Neutrophil (primary cell): ENCODE results near the gene CRIP1.
A peak's percentile ranks its signal among the peaks of the same experiment; 100 is the strongest.

Experiments used
- H3K27ac ChIP-seq: fragments of 200-600 bp; sonication (generic); 2 replicates; pipeline ENCODE4 v1.5.1; 2016; ENCODE audit warnings: mild to moderate bottlenecking, moderate library complexity
- H3K27me3 ChIP-seq: fragments of 200-600 bp; sonication (generic); 2 replicates; pipeline ENCODE4 v1.6.0; 2016; ENCODE audit warnings: mild to moderate bottlenecking
- H3K36me3 ChIP-seq: fragments of 200-600 bp; sonication (generic); 2 replicates; pipeline ENCODE4 v1.5.1; 2017
- H3K4me1 ChIP-seq, 2 experiments: fragments of 200-600 bp in 1 of 2; sonication (generic) in 1 of 2; 1 replicate in 1 of 2; 2 replicates in 1 of 2; pipeline versions ENCODE4 v1.5.1 to v1.6.1; 2013 to 2016; ENCODE audit warnings: low read depth in 1 of 2, low read length in 1 of 2, mild to moderate bottlenecking in 1 of 2, moderate library complexity in 1 of 2; ENCODE audit not compliant: control insufficient read depth in 1 of 2, insufficient read depth in 1 of 2
- H3K4me3 ChIP-seq, 2 experiments: fragments of 200-600 bp in 1 of 2; sonication (generic) in 1 of 2; 1 replicate in 1 of 2; 2 replicates in 1 of 2; pipeline ENCODE4 v1.5.1; 2013 to 2016; ENCODE audit warnings: low read depth in 1 of 2, low read length in 1 of 2, mild to moderate bottlenecking in 1 of 2, moderate library complexity in 1 of 2
- H3K9me3 ChIP-seq: fragments of 200-600 bp; sonication (generic); 2 replicates; pipeline ENCODE4 v1.5.1; 2016
- CTCF ChIP-seq: fragments of 200-600 bp; sonication (generic); IDR thresholded peaks from 2 replicates; pipeline ENCODE4 v1.5.1; 2016; ENCODE audit warnings: antibody characterized with exemption

CRIP1 gene

GRCh38 chr14:105533811-105534498 is 47.3 kb downstream of the CRIP1 start:
- Histone ChIP-seq H3K4me3 (no peak overlapping the region), H3K4me1 (peaks cover 0 to 3% of the 10 kb centered on the region in 2 experiments), H3K27me3 (peaks cover 55% of the 10 kb centered on the region), H3K36me3 (no peaks in the 10 kb centered on the region), H3K9me3 (no peaks in the 10 kb centered on the region), H3K27ac (no peak overlapping the region)
- no peak for TF ChIP-seq CTCF

- Histone ChIP-seq H3K4me3 (no peak overlapping the region), H3K9me3 (no peaks in the 10 kb centered on the region), H3K27ac (no peak overlapping the region), H3K27me3 (peaks cover 53% of the 10 kb centered on the region), H3K36me3 (no peaks in the 10 kb centered on the region), H3K4me1 (no peaks in the 10 kb centered on the region)
- no peak for TF ChIP-seq CTCF
These were observed 47.9 kb downstream of the CRIP1 start for GRCh38 chr14:105534586-105534985.

- TF ChIP-seq CTCF: no peak
- Histone ChIP-seq H3K9me3 (no peaks in the 10 kb centered on the region), H3K4me3 (no peak overlapping the region), H3K27ac (no peak overlapping the region), H3K4me1 (no peaks in the 10 kb centered on the region), H3K36me3 (no peaks in the 10 kb centered on the region), H3K27me3 (peaks cover 39% of the 10 kb centered on the region)
These were observed 49.4 kb downstream of the CRIP1 start for GRCh38 chr14:105536051-105536450.

GRCh38 chr14:105536691-105537579 is 50.2 kb downstream of the CRIP1 start:
- no peak for TF ChIP-seq CTCF
- Histone ChIP-seq H3K36me3 (no peaks in the 10 kb centered on the region), H3K27ac (no peak overlapping the region), H3K9me3 (no peaks in the 10 kb centered on the region), H3K4me1 (no peaks in the 10 kb centered on the region), H3K4me3 (no peak overlapping the region), H3K27me3 (peaks cover 37% of the 10 kb centered on the region)

- no peaks in the 10 kb centered on the region for H3K36me3 ChIP-seq
- no peaks in the 10 kb centered on the region for H3K9me3 ChIP-seq
- no peak overlapping the region for H3K4me3 ChIP-seq
- peaks cover 40% of the 10 kb centered on the region for H3K27me3 ChIP-seq
- no peaks in the 10 kb centered on the region for H3K4me1 ChIP-seq
- TF ChIP-seq CTCF: peak; percentile 93
- H3K27ac ChIP-seq: no peak overlapping the region
These were observed 51.1 kb downstream of the CRIP1 start for GRCh38 chr14:105537580-105538474.
